ENCODE data around the gene TAX1BP1.

Gene TAX1BP1

DNA sequence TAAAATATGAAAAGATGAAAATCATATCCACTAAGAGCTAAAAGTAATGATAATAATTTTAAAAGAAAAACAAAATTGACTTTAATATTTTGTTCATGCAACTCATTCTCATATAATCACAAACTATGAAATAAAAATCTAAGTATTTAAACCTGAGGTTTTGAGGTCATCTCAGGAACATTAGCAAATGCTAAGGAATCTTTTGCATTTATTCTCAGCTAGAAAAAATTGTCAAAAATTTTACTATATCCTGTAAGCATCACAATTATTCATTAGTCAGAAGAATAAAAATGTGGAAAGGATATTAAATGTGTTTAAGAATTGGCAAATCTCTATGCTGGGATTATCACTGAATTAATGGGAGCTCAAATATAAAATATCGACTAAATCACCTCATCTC lies 36.8 kb upstream of the TAX1BP1 start:
- H3K27ac ChIP-seq: no peak overlapping the region
- TF ChIP-seq, protein P1, sequence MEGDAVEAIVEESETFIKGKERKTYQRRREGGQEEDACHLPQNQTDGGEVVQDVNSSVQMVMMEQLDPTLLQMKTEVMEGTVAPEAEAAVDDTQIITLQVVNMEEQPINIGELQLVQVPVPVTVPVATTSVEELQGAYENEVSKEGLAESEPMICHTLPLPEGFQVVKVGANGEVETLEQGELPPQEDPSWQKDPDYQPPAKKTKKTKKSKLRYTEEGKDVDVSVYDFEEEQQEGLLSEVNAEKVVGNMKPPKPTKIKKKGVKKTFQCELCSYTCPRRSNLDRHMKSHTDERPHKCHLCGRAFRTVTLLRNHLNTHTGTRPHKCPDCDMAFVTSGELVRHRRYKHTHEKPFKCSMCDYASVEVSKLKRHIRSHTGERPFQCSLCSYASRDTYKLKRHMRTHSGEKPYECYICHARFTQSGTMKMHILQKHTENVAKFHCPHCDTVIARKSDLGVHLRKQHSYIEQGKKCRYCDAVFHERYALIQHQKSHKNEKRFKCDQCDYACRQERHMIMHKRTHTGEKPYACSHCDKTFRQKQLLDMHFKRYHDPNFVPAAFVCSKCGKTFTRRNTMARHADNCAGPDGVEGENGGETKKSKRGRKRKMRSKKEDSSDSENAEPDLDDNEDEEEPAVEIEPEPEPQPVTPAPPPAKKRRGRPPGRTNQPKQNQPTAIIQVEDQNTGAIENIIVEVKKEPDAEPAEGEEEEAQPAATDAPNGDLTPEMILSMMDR (conservative IDR thresholded peaks at IDR 0.05): no peak
- TF ChIP-seq ZFX (IDR thresholded peaks at IDR 0.05): no peak

DNA sequence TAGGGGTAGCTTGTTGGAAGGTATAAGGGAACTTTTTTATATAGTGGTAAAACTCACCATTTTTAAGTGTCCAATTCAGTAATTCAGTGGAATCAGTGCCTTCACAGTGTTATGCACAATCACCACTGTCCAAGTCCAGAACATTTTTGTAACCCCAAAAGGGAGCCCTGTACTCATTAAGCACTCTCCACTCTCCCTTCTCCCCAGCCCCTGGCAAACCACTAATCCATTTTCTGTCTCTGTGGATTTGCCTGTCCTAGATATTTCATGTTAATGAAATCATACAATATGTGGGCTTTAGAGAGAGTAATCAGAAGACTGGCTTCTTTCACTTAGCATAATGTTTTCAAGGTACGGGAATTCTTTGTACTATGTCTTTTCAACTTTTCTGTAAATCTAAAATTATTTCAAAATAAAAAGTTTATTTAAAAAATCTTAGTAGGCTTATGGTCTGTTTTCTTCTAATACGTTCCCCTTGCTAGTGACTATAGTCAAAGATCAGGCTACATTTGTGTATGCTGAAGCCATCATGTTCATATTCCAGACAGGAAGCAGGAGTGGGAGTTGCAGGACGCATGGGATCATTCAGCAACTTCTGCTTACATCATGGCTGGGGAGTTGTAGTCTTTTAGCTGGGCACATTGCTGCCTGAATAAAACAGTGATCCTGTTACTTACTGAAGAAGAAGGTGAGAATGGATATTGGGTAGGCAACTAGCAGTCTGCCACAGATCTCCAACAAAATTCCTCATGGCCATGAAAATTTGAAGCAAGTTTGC lies 35.4 kb upstream of the TAX1BP1 start:
- no peak for TF ChIP-seq ZFX (IDR thresholded peaks at IDR 0.05)
- TF ChIP-seq, protein P1 (conservative IDR thresholded peaks at IDR 0.05): no peak
- H3K27ac ChIP-seq: no peak overlapping the region

DNA sequence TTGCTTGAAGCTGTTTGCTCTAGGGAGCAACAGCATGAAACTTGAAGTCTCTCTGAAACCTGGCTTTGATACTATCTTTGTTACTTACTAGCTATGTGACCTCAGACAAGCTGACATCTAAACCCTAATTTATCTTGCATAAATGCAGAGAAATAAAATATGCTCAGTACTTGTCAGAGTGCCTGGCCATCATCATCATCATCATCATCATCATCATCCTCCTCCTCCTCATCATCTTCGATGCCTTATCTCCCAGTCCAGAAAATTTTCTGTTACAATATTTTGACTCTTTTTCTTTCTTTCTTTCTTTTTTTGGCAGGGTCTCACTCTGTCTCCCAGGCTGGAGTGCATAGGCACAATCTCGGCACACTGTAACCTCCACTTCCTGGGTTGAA lies 34.8 kb upstream of the TAX1BP1 start:
- TF ChIP-seq ZFX (IDR thresholded peaks at IDR 0.05): no peak
- TF ChIP-seq, protein P1 (conservative IDR thresholded peaks at IDR 0.05): no peak

DNA sequence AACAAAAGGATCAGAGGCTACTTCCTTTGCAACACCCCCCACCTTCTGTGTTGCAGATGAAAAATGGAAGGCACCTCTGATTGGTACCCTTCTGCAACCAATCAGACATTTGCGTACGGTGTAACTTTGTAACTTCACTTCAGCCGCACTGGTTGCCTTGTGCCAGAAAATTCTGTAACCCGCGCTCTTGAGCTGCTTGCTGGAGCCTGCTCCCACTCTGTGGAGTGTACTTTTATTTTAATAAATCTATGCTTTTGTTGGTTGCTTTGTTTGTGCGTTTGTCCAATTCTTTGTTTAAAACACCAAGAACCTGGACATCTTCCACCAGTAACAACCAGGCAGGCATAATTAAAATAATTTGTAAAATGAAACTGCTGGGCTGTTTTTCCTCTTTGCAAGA lies 31.5 kb upstream of the TAX1BP1 start:
- TF ChIP-seq, protein P1 (conservative IDR thresholded peaks at IDR 0.05): no peak
- no peak for TF ChIP-seq ZFX (IDR thresholded peaks at IDR 0.05)
- no peak overlapping the region for H3K27ac ChIP-seq

More for the DNA sequence above, 34.8 kb upstream of the TAX1BP1 start:
- no peak overlapping the region for H3K27ac ChIP-seq

DNA sequence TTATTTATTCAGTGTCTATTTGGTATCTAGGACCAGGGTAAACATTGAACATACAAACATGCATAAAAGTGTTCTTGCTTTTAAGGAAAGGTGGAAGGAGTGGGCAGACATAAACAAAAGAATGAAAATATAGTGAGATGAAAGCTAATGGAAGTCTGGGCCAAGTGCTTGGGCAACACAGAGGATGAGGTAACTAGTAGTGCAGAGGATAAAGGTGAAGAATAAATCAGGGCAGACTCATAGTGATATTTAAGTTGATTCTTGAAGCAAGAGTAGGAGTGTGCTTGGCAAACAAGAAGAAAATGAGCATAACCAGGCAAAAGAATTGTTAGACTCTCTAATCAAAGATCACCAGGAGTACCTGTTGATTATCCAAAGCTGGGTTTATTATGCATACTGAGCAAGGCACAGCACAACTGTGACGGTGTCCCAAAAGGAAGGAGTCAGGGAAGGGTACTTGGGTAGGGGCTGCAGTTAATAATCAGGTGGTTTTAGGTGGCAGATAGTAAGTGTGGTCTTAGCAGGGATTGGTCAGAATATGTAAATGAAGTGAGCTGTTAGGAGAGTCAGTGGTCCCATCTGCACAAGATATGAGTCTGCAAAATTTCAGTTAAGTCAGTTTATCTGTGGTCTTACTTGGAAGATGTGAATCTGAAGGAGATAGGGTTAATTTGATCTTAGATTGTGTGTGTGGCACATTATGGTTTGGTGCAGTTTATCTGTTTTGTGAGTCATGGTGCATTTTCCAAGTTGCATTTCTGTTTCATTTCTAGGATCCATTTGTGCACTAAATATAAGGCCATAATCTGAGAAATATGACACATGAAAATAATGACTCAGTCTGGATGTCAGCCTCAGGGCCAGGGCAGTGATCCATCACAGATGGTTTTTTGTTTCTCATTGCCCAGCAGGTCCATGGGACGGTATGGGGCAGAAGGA lies 30.6 kb upstream of the TAX1BP1 start:
- TF ChIP-seq, protein P1 (conservative IDR thresholded peaks at IDR 0.05): no peak
- TF ChIP-seq ZFX (IDR thresholded peaks at IDR 0.05): no peak
- no peak overlapping the region for H3K27ac ChIP-seq

DNA sequence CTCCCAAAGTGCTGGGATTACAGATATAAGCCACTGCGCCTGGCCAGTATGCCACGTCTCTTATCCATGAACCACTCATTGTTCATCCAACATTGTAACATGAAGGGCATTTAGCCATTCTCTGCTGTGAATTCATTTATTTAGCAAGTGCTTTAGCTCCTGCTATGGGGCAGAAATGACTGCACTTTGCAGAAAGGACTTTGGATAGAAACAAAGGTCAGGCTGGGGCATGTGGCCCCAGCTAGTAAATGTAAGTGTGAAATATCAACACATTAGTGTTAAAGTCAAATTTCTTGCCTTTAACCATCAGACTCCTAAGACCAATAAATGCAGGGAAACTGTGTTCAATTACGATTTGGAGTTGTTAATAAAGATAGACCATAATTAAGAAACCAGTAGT lies 27.7 kb upstream of the TAX1BP1 start:
- H3K27ac ChIP-seq: no peak overlapping the region

More for the DNA sequence above, 27.7 kb upstream of the TAX1BP1 start:
- TF ChIP-seq, protein P1 (conservative IDR thresholded peaks at IDR 0.05): no peak
- TF ChIP-seq ZFX (IDR thresholded peaks at IDR 0.05): no peak

All from C4-2B (cell line).